ENCODE results near the gene CDYL2.

DNA sequence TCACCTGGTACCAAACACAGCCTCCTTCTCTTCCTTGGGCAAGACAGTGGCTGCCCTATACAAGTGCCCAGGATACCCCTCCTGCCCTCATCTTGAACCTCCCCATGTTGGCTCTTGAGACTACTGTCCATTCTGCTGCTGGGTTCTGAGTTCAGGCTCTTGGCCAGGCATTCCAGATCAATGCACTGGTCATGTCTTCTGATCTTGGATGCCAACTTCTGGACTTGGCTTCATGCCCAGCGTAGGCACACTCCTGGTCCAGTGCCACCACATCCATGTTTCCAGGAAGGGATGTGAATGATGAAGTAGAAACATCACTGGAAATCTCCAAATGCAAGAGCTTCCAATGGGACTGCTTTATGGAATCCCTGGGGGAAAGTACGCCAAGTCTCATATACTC lies 212.1 kb downstream of the CDYL2 start:
- TF ChIP-seq TAF1 (IDR thresholded peaks at IDR 0.05; ENCODE audit: borderline replicate concordance, insufficient read depth, low read length) (no peak), FOXP2 (optimal IDR thresholded peaks at IDR 0.05; ENCODE audit: borderline replicate concordance, extremely low read depth, extremely low read length, insufficient read depth) (no peak)
- TF ChIP-seq, protein P1, sequence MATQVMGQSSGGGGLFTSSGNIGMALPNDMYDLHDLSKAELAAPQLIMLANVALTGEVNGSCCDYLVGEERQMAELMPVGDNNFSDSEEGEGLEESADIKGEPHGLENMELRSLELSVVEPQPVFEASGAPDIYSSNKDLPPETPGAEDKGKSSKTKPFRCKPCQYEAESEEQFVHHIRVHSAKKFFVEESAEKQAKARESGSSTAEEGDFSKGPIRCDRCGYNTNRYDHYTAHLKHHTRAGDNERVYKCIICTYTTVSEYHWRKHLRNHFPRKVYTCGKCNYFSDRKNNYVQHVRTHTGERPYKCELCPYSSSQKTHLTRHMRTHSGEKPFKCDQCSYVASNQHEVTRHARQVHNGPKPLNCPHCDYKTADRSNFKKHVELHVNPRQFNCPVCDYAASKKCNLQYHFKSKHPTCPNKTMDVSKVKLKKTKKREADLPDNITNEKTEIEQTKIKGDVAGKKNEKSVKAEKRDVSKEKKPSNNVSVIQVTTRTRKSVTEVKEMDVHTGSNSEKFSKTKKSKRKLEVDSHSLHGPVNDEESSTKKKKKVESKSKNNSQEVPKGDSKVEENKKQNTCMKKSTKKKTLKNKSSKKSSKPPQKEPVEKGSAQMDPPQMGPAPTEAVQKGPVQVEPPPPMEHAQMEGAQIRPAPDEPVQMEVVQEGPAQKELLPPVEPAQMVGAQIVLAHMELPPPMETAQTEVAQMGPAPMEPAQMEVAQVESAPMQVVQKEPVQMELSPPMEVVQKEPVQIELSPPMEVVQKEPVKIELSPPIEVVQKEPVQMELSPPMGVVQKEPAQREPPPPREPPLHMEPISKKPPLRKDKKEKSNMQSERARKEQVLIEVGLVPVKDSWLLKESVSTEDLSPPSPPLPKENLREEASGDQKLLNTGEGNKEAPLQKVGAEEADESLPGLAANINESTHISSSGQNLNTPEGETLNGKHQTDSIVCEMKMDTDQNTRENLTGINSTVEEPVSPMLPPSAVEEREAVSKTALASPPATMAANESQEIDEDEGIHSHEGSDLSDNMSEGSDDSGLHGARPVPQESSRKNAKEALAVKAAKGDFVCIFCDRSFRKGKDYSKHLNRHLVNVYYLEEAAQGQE (IDR thresholded peaks at IDR 0.05; ENCODE audit: insufficient read depth in 1 of 2, low read depth in 2 of 2, low read length in 2 of 2) = no peak
